Measurements from ENCODE around the gene FBXW8. TPM values are rescaled to one million over a fixed set of nuclear protein-coding genes. Genes with fewer than 3 reads are reported as not detected.

FBXW8 gene
- total RNA-seq, 1 donor from 2014 or later, result 40.0 TPM

- Mint-ChIP-seq H3K9me3 (peaks cover 14% of the 10 kb centered on the region), H3K27me3 (ENCODE audit: low read depth) (no peaks in the 10 kb centered on the region), H3K36me3 (peaks cover 59% of the 10 kb centered on the region), H3K4me3 (no peak overlapping the region), H3K27ac (no peak overlapping the region), H3K4me1 (peaks cover 2% of the 10 kb centered on the region)
- DNase-seq (ENCODE audit: low spot score in 2 of 2, unreplicated experiment in 2 of 2), result no peak
- no peak for TF ChIP-seq CTCF (IDR thresholded peaks at IDR 0.05; ENCODE audit: unreplicated experiment)
Measured at GRCh38 chr12:116945886-116946550, 35.3 kb downstream of the FBXW8 start.

GRCh38 chr12:116948298-116948697 lies 37.5 kb downstream of the FBXW8 start:
- no peak for TF ChIP-seq CTCF (IDR thresholded peaks at IDR 0.05; ENCODE audit: unreplicated experiment)
- Mint-ChIP-seq H3K36me3 (peaks cover 50% of the 10 kb centered on the region), H3K4me3 (no peak overlapping the region), H3K4me1 (peaks cover 2% of the 10 kb centered on the region), H3K27ac (no peak overlapping the region), H3K9me3 (peaks cover 3% of the 10 kb centered on the region), H3K27me3 (ENCODE audit: low read depth) (no peaks in the 10 kb centered on the region)
- DNase-seq (ENCODE audit: low spot score in 2 of 2, unreplicated experiment in 2 of 2), result no peak

- peaks cover 2% of the 10 kb centered on the region for H3K4me1 Mint-ChIP-seq
Measured at GRCh38 chr12:116950628-116951325, 40.0 kb downstream of the FBXW8 start.

GRCh38 chr12:116954710-116955381 lies 44.1 kb downstream of the FBXW8 start:
- H3K27ac Mint-ChIP-seq, result no peak overlapping the region
- H3K4me1 Mint-ChIP-seq, result peaks cover 2% of the 10 kb centered on the region
- H3K36me3 Mint-ChIP-seq, result peaks cover 13% of the 10 kb centered on the region
- no peak for TF ChIP-seq CTCF (IDR thresholded peaks at IDR 0.05; ENCODE audit: unreplicated experiment)
- H3K27me3 Mint-ChIP-seq (ENCODE audit: low read depth), result no peaks in the 10 kb centered on the region
- no peak for DNase-seq (ENCODE audit: low spot score in 2 of 2, unreplicated experiment in 2 of 2)
- no peak overlapping the region for H3K4me3 Mint-ChIP-seq
- no peaks in the 10 kb centered on the region for H3K9me3 Mint-ChIP-seq

More at GRCh38 chr12:116950628-116951325, 40.0 kb downstream of the FBXW8 start:
- Mint-ChIP-seq H3K4me3 (no peak overlapping the region), H3K9me3 (no peaks in the 10 kb centered on the region), H3K36me3 (peaks cover 36% of the 10 kb centered on the region), H3K27me3 (ENCODE audit: low read depth) (no peaks in the 10 kb centered on the region), H3K27ac (no peak overlapping the region)
- TF ChIP-seq CTCF (IDR thresholded peaks at IDR 0.05; ENCODE audit: unreplicated experiment), result no peak
- DNase-seq (ENCODE audit: low spot score in 2 of 2, unreplicated experiment in 2 of 2), result no peak

- no peak for TF ChIP-seq CTCF (IDR thresholded peaks at IDR 0.05; ENCODE audit: unreplicated experiment)
- H3K36me3 Mint-ChIP-seq, result peaks cover 11% of the 10 kb centered on the region
- no peaks in the 10 kb centered on the region for H3K27me3 Mint-ChIP-seq (ENCODE audit: low read depth)
- H3K4me1 Mint-ChIP-seq, result no peaks in the 10 kb centered on the region
- no peak overlapping the region for H3K27ac Mint-ChIP-seq
- H3K9me3 Mint-ChIP-seq, result no peaks in the 10 kb centered on the region
- no peak overlapping the region for H3K4me3 Mint-ChIP-seq
- no peak for DNase-seq (ENCODE audit: low spot score in 2 of 2, unreplicated experiment in 2 of 2)
Measured at GRCh38 chr12:116955382-116956021, 44.8 kb downstream of the FBXW8 start.
